T-helper 22 cell (primary cell): ENCODE data around the gene GTF2H2C_2.
"Not testable (repeated sequence)": the region's sequence is repeated elsewhere in the genome, so short reads cannot be mapped to it uniquely, and the experiment has no call there.

ENCODE experiments used
- DNase-seq: peaks from one replicate; pipeline ENCODE4 v3.0.0-alpha.2; 2020; ENCODE audit warnings: low read depth

Gene GTF2H2C_2

GRCh38 chr5:70415117-70415516 lies at the start of gene GTF2H2C_2:
GTF2H2C_2 (plus strand) TSS chr5:70415368.
- not testable (repeated sequence) for DNase-seq

- peak; percentile 59 for DNase-seq
Measured at GRCh38 chr5:70400984-70401686, 14.0 kb upstream of the GTF2H2C_2 start.

- DNase-seq, result not testable (repeated sequence)
Measured at GRCh38 chr5:70421322-70421721, 6.2 kb downstream of the GTF2H2C_2 start.

GRCh38 chr5:70423215-70423614 lies 8.0 kb downstream of the GTF2H2C_2 start:
- not testable (repeated sequence) for DNase-seq

GRCh38 chr5:70438518-70438917 lies 23.4 kb downstream of the GTF2H2C_2 start:
- not testable (repeated sequence) for DNase-seq

- not testable (repeated sequence) for DNase-seq
Measured at GRCh38 chr5:70449565-70449964, 34.4 kb downstream of the GTF2H2C_2 start.

- not testable (repeated sequence) for DNase-seq
Measured at GRCh38 chr5:70451249-70451984, 36.2 kb downstream of the GTF2H2C_2 start.

- not testable (repeated sequence) for DNase-seq
Measured at GRCh38 chr5:70457093-70457492, 41.9 kb downstream of the GTF2H2C_2 start.

GRCh38 chr5:70459188-70459587 lies 44.0 kb downstream of the GTF2H2C_2 start:
- not testable (repeated sequence) for DNase-seq

- not testable (repeated sequence) for DNase-seq
Measured at GRCh38 chr5:70461984-70462383, 46.8 kb downstream of the GTF2H2C_2 start.

- DNase-seq, result not testable (repeated sequence)
Measured at GRCh38 chr5:70464019-70464637, 49.0 kb downstream of the GTF2H2C_2 start.

GRCh38 chr5:70469926-70470509 lies 54.9 kb downstream of the GTF2H2C_2 start:
- DNase-seq, result not testable (repeated sequence)
